BLaER1 treated with 17β-estradiol and CSF1 and Interleukin-3, amounts not matched to agents 10 nM and 100 nM (cell line): ENCODE measurements around the gene MNDA.
A peak's percentile ranks its signal among the peaks of the same experiment; 100 is the strongest.

Source experiments
- H3K27ac ChIP-seq, 11 experiments: shearing (Covaris generic); formaldehyde crosslinking; 2 replicates each; pipeline ENCODE4 v1.8.1; 2022
- H3K27me3 ChIP-seq, 11 experiments: shearing (Covaris generic); formaldehyde crosslinking; 2 replicates each; pipeline ENCODE4 v1.8.1; 2022
- H3K36me3 ChIP-seq, 11 experiments: shearing (Covaris generic); formaldehyde crosslinking; 2 replicates each; pipeline ENCODE4 v1.8.1; 2022
- H3K4me1 ChIP-seq, 10 experiments: shearing (Covaris generic); formaldehyde crosslinking; 2 replicates each; pipeline ENCODE4 v1.8.1; 2022
- H3K4me2 ChIP-seq, 11 experiments: shearing (Covaris generic); formaldehyde crosslinking; 2 replicates each; pipeline ENCODE4 v1.8.1; 2022
- H3K4me3 ChIP-seq, 10 experiments: shearing (Covaris generic); formaldehyde crosslinking; 2 replicates each; pipeline ENCODE4 v1.8.1; 2022
- H3K9ac ChIP-seq, 11 experiments: shearing (Covaris generic); formaldehyde crosslinking; 2 replicates each; pipeline ENCODE4 v1.8.1; 2022
- H3K9me3 ChIP-seq, 11 experiments: shearing (Covaris generic); formaldehyde crosslinking; replicated peaks in 1 of 11; 2 replicates each; pipeline ENCODE4 v1.8.1; 2022
- H4K20me1 ChIP-seq, 11 experiments: shearing (Covaris generic); formaldehyde crosslinking; 2 replicates each; pipeline ENCODE4 v1.8.1; 2022
- Cebpa-rat ChIP-seq, 11 experiments: shearing (Covaris generic); IDR thresholded peaks; 2 replicates each; pipeline ENCODE4 v1.8.1; 2022

Gene MNDA

DNA sequence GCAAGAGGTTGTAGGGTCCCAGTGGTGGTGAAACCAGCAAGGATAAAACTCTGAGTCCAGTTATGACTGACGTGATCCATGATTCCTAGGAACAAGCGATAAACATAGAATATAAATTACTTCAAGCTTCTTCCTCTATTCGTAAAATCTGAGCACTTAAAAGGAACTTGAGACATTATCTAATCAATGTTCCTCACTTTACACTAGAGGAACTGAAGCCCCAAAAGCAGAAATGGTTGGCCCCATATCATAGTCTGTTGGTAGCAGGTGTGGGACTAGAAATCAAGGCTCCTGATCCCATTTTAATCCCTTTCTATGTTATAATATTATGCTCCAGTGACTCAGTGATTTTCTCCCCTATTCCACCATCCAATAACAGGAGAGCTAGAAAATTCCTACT, 21.9 kb upstream of the MNDA start:
- H3K4me2 ChIP-seq, result peak overlapping the region in 6 of 11 experiments; percentile 36 to 83 (median 54); a peak in 11 of 22 replicates
- no peaks in the 10 kb centered on the region for H4K20me1 ChIP-seq
- peaks cover 0 to 32% (median 0%) of the 10 kb centered on the region in 11 experiments; a peak in 11 of 22 replicates for H3K9me3 ChIP-seq
- H3K36me3 ChIP-seq, result no peaks in the 10 kb centered on the region
- no peak for TF ChIP-seq Cebpa-rat (IDR thresholded peaks at IDR 0.05)
- H3K27ac ChIP-seq, result peak overlapping the region in 10 of 11 experiments; percentile 10 to 77 (median 65); a peak in 14 of 22 replicates
- peaks cover 15 to 62% (median 31%) of the 10 kb centered on the region in 10 experiments for H3K4me1 ChIP-seq
- peak overlapping the region in 2 of 11 experiments; percentile 13 to 14; a peak in 2 of 22 replicates for H3K9ac ChIP-seq
- no peak overlapping the region; a peak in 1 of 20 replicates for H3K4me3 ChIP-seq
- no peaks in the 10 kb centered on the region for H3K27me3 ChIP-seq

DNA sequence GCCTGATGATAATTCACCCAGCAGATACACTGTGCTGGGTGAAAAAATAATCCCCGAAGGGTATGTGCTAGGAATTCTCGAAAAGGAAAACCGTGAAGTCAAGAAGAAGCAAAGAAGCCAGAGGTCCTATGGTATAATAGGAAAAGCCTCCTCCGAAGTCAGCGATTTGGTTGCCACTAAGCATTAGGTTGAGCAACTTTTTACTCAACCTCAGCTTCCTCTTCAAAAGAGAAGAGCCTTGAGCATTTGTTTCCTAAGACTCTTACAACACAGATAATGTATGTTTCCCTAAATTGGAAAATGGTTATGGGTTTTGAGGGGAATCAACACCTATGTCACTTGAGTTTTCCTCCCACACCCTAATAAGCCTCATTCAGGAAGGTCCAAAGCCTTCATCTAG, 21.3 kb upstream of the MNDA start:
- Histone ChIP-seq H3K4me2 (peak overlapping the region; percentile 15 to 83 (median 46); a peak in 19 of 22 replicates), H3K27me3 (no peaks in the 10 kb centered on the region), H3K4me1 (peaks cover 15 to 68% (median 31%) of the 10 kb centered on the region in 10 experiments), H3K36me3 (no peaks in the 10 kb centered on the region), H3K9me3 (peaks cover 0 to 32% (median 0%) of the 10 kb centered on the region in 11 experiments; a peak in 11 of 22 replicates), H3K27ac (peak overlapping the region; percentile 10 to 77 (median 65); a peak in 17 of 22 replicates), H4K20me1 (no peaks in the 10 kb centered on the region), H3K9ac (peak overlapping the region in 3 of 11 experiments; percentile 10 to 14 (median 13); a peak in 4 of 22 replicates), H3K4me3 (peak overlapping the region in 1 of 10 experiments; percentile 16; a peak in 1 of 20 replicates)
- peak in 5 of 11 experiments; percentile 11 to 79 (median 63); a peak in 6 of 22 replicates for TF ChIP-seq Cebpa-rat (IDR thresholded peaks at IDR 0.05)

DNA sequence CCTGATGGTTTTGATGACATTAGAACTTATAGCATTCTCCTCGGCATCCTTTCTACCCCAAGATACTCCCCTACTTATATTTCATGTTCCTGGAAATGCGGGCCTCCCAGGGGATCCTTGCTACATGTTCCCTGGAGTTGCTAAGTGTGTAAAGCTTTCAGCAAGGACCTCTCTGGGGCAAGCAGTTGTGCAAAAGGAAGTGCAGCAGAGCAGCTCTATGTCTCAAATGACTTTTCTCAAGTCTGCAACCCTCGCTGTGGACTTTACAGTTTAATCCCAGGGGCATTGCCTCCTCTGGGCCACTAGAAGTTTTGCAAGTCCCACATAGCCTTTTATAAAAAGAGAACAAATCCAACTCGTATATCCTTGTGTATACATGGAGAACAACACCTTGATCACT, 20.8 kb upstream of the MNDA start:
- Histone ChIP-seq H3K9me3 (peaks cover 0 to 32% (median 0%) of the 10 kb centered on the region in 11 experiments; a peak in 11 of 22 replicates), H3K36me3 (no peaks in the 10 kb centered on the region), H3K4me1 (peaks cover 15 to 70% (median 31%) of the 10 kb centered on the region in 10 experiments), H3K9ac (peak overlapping the region in 3 of 11 experiments; percentile 8 to 18 (median 10); a peak in 3 of 22 replicates), H4K20me1 (no peaks in the 10 kb centered on the region), H3K27me3 (no peaks in the 10 kb centered on the region), H3K27ac (peak overlapping the region in 10 of 11 experiments; percentile 14 to 77 (median 65); a peak in 16 of 22 replicates), H3K4me2 (peak overlapping the region; percentile 15 to 83 (median 46); a peak in 19 of 22 replicates), H3K4me3 (no peak overlapping the region)
- TF ChIP-seq Cebpa-rat (IDR thresholded peaks at IDR 0.05), result peak in 3 of 11 experiments; percentile 34 to 53 (median 35); a peak in 3 of 22 replicates

DNA sequence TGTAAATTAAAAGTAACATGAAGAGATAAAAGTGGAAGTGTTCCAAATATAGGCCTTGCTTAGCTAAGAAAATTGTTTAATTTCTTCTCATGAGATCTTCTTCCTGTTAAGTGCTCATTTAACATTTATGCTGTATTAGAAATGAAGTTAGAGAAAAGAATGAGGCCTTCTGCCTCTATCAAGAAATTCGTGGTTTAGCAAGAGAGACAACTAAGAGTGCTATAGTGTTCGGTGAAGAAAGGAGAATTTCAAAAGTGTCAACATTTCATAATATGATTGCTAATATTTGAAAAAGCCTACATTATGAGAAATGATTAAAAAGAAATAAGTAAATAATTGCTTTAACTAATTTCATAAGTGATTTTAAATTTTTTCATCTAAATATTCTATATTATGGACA, 18.8 kb upstream of the MNDA start:
- Histone ChIP-seq H3K36me3 (no peaks in the 10 kb centered on the region), H3K27ac (peak overlapping the region in 4 of 11 experiments; percentile 12 to 65 (median 60); a peak in 5 of 22 replicates), H3K9me3 (peaks cover 0 to 32% (median 0%) of the 10 kb centered on the region in 11 experiments; a peak in 11 of 22 replicates), H3K4me1 (peaks cover 15 to 83% (median 31%) of the 10 kb centered on the region in 10 experiments), H3K27me3 (no peaks in the 10 kb centered on the region), H3K4me3 (no peak overlapping the region), H4K20me1 (no peaks in the 10 kb centered on the region), H3K4me2 (peak overlapping the region in 4 of 11 experiments; percentile 29 to 74 (median 68); a peak in 5 of 22 replicates), H3K9ac (no peak overlapping the region)
- TF ChIP-seq Cebpa-rat (IDR thresholded peaks at IDR 0.05), result no peak

DNA sequence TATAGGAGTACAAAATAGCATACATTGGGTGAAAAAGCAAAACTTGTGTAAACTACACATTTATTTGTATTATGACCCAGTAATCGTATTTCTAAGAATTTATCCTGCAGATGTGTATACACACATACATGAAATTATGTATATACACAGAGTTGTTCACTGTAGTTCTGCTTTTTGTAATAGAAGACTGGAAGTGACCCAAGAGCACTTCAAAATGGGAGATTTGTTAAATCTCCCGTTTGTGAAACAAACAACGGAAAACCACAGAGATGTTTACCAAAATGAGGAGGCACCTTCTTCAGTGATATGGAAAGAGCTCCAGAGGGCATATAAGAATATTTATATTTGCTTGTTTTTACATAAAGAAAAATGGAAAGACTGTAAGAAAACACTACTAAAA, 18.0 kb upstream of the MNDA start:
- no peak for TF ChIP-seq Cebpa-rat (IDR thresholded peaks at IDR 0.05)
- Histone ChIP-seq H3K9me3 (peaks cover 0 to 32% (median 0%) of the 10 kb centered on the region in 11 experiments; a peak in 11 of 22 replicates), H3K36me3 (no peaks in the 10 kb centered on the region), H3K9ac (0 out of 22 replicates have a peak overlapping the region, but pooled peaks of 1 of the 11 experiments have one; percentile 12), H3K27me3 (no peaks in the 10 kb centered on the region), H3K27ac (peak overlapping the region in 8 of 11 experiments; percentile 1 to 65 (median 54); a peak in 13 of 22 replicates), H3K4me3 (no peak overlapping the region; a peak in 1 of 20 replicates), H4K20me1 (no peaks in the 10 kb centered on the region), H3K4me1 (peaks cover 15 to 90% (median 34%) of the 10 kb centered on the region in 10 experiments), H3K4me2 (peak overlapping the region; percentile 3 to 74 (median 52); a peak in 20 of 22 replicates)

DNA sequence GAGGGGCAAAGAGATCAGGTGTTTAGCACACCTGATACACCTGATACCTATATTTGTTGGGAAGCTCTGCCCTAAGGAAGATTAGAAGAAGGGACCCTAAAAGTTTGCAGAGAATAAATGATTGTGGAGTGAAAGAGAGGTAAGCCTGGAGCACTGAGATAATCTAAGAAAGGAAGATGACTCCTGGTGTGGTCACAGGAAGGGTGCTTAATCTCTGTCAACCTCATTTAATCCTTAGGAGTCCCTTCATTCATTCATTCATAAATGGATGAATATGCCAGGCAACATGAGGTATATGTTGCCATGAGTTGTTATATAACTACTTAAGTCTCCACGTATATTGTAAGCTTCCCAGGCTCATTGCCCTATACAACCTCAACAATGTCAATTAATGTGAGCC, 16.2 kb upstream of the MNDA start:
- no peak for TF ChIP-seq Cebpa-rat (IDR thresholded peaks at IDR 0.05)
- no peaks in the 10 kb centered on the region for H3K36me3 ChIP-seq
- no peak overlapping the region for H3K9ac ChIP-seq
- H3K9me3 ChIP-seq, result peaks cover 0 to 17% (median 0%) of the 10 kb centered on the region in 11 experiments; a peak in 7 of 22 replicates
- no peak overlapping the region; a peak in 1 of 22 replicates for H3K27ac ChIP-seq
- H3K4me1 ChIP-seq, result peaks cover 24 to 90% (median 42%) of the 10 kb centered on the region in 10 experiments
- H3K4me3 ChIP-seq, result no peak overlapping the region
- no peaks in the 10 kb centered on the region for H4K20me1 ChIP-seq
- H3K4me2 ChIP-seq, result no peak overlapping the region
- no peaks in the 10 kb centered on the region for H3K27me3 ChIP-seq

DNA sequence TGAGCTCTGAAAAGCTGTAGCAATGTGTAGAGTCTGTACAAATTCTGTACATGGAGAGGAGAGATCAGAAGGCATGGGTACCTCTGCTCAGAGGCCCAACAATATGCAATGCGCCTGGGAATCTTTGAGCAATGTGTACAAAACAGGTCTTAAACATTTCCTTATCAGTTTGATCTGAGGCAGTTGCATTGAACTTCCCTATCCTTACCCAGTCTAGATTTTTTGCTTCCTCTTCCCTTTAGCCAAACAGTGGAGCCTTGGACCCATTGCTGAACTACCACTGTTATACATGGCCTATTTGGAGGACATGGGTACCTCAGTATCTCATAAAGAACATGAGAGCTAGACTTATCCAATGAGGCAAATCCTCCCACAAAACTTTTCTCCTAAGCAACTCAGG, 12.6 kb upstream of the MNDA start:
- Histone ChIP-seq H3K9me3 (no peaks in the 10 kb centered on the region; a peak in 1 of 22 replicates), H3K36me3 (no peaks in the 10 kb centered on the region), H3K4me3 (no peak overlapping the region), H3K27me3 (no peaks in the 10 kb centered on the region), H3K4me2 (peak overlapping the region; percentile 10 to 81 (median 52); a peak in 19 of 22 replicates), H4K20me1 (no peaks in the 10 kb centered on the region), H3K9ac (peak overlapping the region in 6 of 11 experiments; percentile 30 to 76 (median 68); a peak in 8 of 22 replicates), H3K4me1 (peaks cover 12 to 66% (median 25%) of the 10 kb centered on the region in 10 experiments; a peak in 19 of 20 replicates), H3K27ac (peak overlapping the region in 9 of 11 experiments; percentile 23 to 92 (median 73); a peak in 16 of 22 replicates)
- no peak for TF ChIP-seq Cebpa-rat (IDR thresholded peaks at IDR 0.05)

DNA sequence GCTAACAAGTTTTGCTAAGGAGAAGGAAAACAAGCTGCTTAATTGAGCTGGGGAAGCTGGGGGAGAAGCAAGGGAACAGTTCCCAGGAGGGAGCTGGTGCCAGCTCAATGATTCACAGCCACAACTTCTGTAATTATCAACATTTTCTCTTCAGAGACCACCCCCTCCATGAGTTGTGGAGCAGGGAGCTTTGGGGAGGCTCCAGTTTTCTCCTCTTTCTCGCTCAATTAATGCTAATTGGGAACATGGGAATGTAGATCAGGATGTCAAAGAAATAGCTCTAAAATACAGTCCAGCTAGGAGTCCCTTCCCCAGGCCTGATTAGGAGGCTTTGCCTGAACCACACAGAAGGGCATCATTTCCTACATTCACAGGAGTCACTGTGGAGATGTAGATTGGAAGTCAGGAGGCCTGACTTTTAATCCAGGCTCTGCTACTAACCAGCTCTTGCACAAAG, 12.1 kb upstream of the MNDA start:
- peak overlapping the region; percentile 10 to 81 (median 52); a peak in 19 of 22 replicates for H3K4me2 ChIP-seq
- peaks cover 0 to 4% (median 0%) of the 10 kb centered on the region in 11 experiments; a peak in 5 of 22 replicates for H3K9me3 ChIP-seq
- no peaks in the 10 kb centered on the region for H3K36me3 ChIP-seq
- H3K27me3 ChIP-seq, result no peaks in the 10 kb centered on the region
- H3K9ac ChIP-seq, result peak overlapping the region in 6 of 11 experiments; percentile 33 to 76 (median 68); a peak in 9 of 22 replicates
- H3K27ac ChIP-seq, result peak overlapping the region in 9 of 11 experiments; percentile 23 to 92 (median 73); a peak in 16 of 22 replicates
- no peaks in the 10 kb centered on the region for H4K20me1 ChIP-seq
- peak overlapping the region in 1 of 10 experiments; percentile 9; a peak in 1 of 20 replicates for H3K4me3 ChIP-seq
- no peak for TF ChIP-seq Cebpa-rat (IDR thresholded peaks at IDR 0.05)
- H3K4me1 ChIP-seq, result peaks cover 9 to 61% (median 22%) of the 10 kb centered on the region in 10 experiments; a peak in 18 of 20 replicates
